Cerebellar nuclear complex (tissue), 1 donor: Measurements from ENCODE around the gene MVD.

Experiments used
- DNase-seq, 2 experiments: peaks; one replicate each; lab custom pipeline; 2025; lab: John Stamatoyannopoulos, UW

The MVD gene

GRCh38 chr16:88655733-88656281 lies 7.1 kb downstream of the MVD start:
- DNase-seq: no peak

GRCh38 chr16:88655053-88655732 lies 7.7 kb downstream of the MVD start:
- no peak for DNase-seq

GRCh38 chr16:88654363-88655052 lies 8.4 kb downstream of the MVD start:
- no peak for DNase-seq

GRCh38 chr16:88653596-88654362 lies 9.1 kb downstream of the MVD start:
- DNase-seq: no peak

GRCh38 chr16:88653101-88653500 lies 9.8 kb downstream of the MVD start:
- no peak for DNase-seq

GRCh38 chr16:88652762-88653063 lies 10.2 kb downstream of the MVD start:
- no peak for DNase-seq

DNA sequence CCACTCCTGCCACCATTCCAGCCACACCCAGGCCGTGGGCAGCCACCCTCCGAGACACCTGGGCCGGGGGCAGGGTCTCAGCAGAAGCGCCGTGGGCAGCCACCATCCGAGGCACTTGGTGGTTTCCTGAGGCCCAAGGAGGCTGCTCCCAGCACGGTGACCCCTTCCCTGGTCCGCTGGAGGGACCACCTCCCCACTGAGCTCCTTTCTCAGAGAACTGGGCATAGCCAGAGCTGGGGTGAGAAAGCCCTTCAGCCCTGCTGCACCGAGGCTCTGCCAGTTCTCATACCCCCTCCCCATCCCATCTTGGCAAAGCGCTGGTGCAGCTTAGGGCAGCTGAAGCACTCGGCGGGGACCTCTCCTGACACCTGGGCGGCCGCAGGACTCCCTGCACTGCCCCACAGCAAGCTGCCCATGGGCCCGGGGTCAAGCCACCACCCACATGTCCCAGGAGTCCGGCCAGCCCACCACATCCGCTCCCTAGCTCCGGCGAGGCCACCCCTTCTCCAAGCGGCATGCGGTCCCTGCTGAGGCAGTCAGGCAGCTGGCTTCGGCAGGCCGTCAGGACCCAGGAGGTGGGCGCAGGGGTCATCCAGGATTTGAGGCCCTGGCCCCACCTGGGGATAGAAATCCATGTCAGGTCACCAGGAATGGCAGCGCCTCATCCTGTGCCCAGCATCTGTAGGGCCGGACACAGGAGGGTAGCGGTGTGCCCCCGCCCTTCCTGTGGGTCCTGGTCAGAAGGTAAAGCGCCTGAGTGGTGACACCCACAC lies 10.7 kb downstream of the MVD start:
- DNase-seq: no peak

DNA sequence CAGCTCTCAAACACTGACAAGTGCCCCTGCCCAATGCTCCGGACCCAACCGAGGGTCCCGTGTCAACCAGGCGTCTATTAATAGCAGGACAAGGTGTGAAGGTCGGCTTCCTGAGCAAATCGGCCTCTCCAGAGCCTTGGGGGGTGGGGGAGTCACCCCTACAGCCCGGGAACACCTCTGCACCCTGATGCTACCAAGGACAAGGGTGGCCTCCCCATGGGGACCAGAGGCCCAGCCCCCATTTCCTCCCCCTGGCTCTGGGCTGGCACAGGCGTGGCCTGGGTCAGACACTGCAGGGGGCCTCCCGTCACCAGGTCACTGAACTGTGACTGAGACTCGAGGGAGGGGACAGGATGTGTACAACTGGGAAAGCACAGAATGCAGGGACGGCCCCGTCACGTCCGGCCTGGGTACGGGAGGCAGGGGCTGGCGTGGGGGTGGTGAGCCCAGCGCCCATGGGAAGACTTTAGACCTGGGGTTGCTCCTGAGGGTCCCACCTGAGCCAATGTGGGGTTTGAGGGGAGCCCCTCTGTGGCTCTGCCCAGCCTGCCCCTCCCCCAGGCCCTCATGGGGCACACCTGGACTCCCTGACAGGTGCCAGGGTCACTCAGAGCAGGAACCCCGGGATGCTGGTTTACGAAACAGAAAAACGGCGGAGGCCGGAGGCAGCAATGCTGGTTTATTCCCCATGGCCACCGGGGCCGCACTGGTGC lies 11.5 kb downstream of the MVD start:
- no peak for DNase-seq

DNA sequence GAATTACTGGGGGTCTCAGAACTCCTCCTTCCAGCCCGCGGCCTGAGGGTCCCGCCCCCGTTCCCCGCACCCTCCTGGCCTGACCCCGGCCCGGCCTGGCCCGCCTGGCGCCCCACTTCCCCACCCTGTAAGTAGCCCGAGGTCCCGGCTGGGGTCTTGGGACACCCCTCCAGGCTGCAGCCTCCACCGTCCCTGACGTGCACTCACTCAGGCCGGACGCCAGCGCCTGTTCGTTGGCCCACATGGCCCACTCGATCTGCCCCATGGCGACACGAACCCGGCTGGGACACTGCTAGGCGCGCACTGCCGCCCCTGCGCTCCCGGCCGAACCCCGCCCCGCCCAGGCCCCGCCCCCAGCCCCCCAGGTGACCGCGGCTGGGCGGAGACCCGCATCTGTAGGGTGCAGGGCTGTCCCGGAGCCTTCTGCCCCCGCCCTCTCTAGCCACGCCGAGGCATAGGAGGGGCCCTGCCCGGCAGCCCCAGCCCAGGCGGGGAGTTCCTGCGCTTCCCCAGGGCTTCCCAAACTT lies 12.1 kb downstream of the MVD start, which contains the start of gene CYBA:
Gene CYBA, minus strand, starts transcription at position 305 of the 527 bp plus-strand sequence. Its CDS starts 40 bp downstream, at position 265.
- DNase-seq: no peak

DNA sequence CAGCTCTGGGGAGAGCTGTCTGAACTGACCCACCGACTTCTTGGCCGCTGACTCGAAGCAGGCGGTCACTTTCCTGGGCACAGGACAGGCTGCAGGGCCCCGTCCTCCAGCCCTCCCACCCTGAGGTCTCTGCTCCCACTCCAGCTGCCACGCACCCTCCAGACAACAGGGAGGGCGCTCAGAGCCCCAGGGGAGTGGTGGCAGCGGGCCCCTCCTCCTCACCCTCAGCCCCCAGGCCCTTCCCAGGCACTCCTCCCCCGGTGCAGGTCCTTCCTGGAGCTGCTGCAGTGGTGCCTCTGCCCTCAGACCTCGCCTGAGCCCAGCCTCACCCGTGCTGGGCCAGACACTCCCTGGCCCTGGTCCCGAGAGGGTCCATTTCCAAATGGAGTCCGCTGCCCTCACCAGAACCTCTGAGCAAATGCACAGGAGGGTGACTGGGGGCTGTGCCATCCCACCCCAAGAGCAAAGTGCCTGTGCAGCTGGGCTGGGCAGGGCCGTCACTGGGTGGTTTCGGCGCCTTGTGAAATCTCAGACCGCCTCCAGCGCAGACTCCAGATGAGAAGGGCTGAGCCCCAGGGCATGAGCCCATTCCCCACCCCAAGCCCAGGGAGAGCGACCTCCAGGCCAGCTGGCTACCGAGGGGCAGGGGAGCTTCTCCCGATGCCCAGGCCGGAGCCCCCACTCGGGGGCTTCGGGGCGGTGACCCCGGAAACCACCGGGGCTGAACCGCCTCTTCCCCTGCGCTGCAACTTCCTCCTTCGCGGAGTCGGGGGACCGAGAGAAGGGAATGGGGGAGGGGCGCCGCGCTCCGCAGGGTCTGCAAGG lies 12.8 kb downstream of the MVD start:
- no peak for DNase-seq

GRCh38 chr16:88649195-88649923 lies 13.5 kb downstream of the MVD start:
- DNase-seq: no peak

GRCh38 chr16:88647178-88648070 lies 15.5 kb downstream of the MVD start:
- DNase-seq: no peak

- DNase-seq: no peak
Measured at GRCh38 chr16:88646345-88647034, 16.4 kb downstream of the MVD start.

- DNase-seq: no peak
Measured at GRCh38 chr16:88645941-88646340, 16.9 kb downstream of the MVD start.

GRCh38 chr16:88645455-88645854 lies 17.4 kb downstream of the MVD start:
- DNase-seq: no peak

GRCh38 chr16:88643644-88643932 lies 19.3 kb downstream of the MVD start:
- no peak for DNase-seq

DNA sequence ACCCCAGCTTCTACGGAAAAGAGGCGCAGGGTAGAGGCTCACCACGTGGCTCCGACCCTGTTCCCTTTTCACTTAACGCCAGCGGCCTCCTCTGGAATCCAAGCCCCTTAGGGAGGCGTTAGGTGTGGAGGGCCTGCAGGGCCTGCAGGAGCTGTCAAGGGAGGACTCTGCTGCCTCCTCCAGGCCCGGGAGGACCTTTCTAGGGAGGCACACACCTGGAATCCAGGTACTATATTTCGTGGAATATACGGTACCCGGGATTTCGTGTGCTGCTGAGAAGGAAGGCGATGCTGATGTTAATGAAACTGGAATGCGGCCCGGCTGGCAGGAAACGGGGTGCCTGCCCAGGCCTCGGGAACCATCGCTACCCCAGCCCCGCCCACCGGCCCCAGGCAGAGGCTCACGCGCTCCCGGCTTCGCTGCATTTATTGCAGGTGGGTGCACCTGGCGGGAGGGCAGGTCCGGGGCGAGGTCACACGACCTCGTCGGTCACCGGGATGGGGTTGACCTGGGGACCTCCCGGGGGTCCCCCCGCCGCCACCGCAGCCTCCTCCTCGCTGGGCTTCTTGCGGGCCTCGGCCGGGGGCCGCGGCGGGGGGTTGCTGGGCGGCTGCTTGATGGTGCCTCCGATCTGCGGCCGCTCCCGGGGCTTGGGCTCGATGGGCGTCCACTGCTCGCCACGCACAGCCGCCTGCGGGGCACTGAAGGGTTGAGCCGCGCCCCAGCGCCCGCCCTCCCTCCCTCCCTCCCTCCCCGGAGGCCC lies 19.8 kb downstream of the MVD start:
- DNase-seq: no peak
